DMS79 (cell line): ENCODE results near the gene PRPF18.

Experiments used
- DNase-seq: peaks from one replicate; lab custom pipeline; 2025; lab: John Stamatoyannopoulos, UW

The PRPF18 gene

GRCh38 chr10:13604357-13605040 lies 17.7 kb downstream of the PRPF18 start:
- no peak for DNase-seq

GRCh38 chr10:13608246-13608853 lies 21.6 kb downstream of the PRPF18 start:
- no peak for DNase-seq

GRCh38 chr10:13612654-13613373 lies 26.0 kb downstream of the PRPF18 start:
- DNase-seq = no peak

- DNase-seq = no peak
These were observed 26.8 kb downstream of the PRPF18 start for GRCh38 chr10:13613519-13613918.

GRCh38 chr10:13614530-13615332 lies 28.0 kb downstream of the PRPF18 start:
- no peak for DNase-seq

- no peak for DNase-seq
These were observed 29.0 kb downstream of the PRPF18 start for GRCh38 chr10:13615650-13616300.

GRCh38 chr10:13617116-13617515 lies 30.4 kb downstream of the PRPF18 start:
- no peak for DNase-seq

- DNase-seq = no peak
These were observed 35.2 kb downstream of the PRPF18 start for GRCh38 chr10:13621931-13622330.

GRCh38 chr10:13624630-13625029 lies 37.9 kb downstream of the PRPF18 start:
- no peak for DNase-seq

- no peak for DNase-seq
These were observed 40.9 kb downstream of the PRPF18 start for GRCh38 chr10:13627459-13628310.

GRCh38 chr10:13628661-13629060 lies 41.9 kb downstream of the PRPF18 start:
- no peak for DNase-seq

- no peak for DNase-seq
These were observed 42.4 kb downstream of the PRPF18 start for GRCh38 chr10:13629116-13629515.

- DNase-seq = no peak
These were observed 43.5 kb downstream of the PRPF18 start for GRCh38 chr10:13630231-13630630.

- no peak for DNase-seq
These were observed 44.8 kb downstream of the PRPF18 start for GRCh38 chr10:13631594-13631993.

GRCh38 chr10:13632440-13632839 lies 45.7 kb downstream of the PRPF18 start:
- DNase-seq = no peak

- DNase-seq = no peak
These were observed 46.2 kb downstream of the PRPF18 start for GRCh38 chr10:13632884-13633440.

- no peak for DNase-seq
These were observed 46.9 kb downstream of the PRPF18 start for GRCh38 chr10:13633689-13634088.

GRCh38 chr10:13634207-13634606 lies 47.4 kb downstream of the PRPF18 start:
- DNase-seq = no peak

GRCh38 chr10:13636776-13637175 lies 50.0 kb downstream of the PRPF18 start:
- no peak for DNase-seq

- no peak for DNase-seq
These were observed 50.6 kb downstream of the PRPF18 start for GRCh38 chr10:13637303-13637856.
